H9 (cell line): ENCODE data around the gene MLYCD. TPM values are rescaled to one million over a fixed set of nuclear protein-coding genes. Genes with fewer than 3 reads are reported as not detected.

Source experiments
- DNase-seq: peaks from one replicate; pipeline ENCODE4 v3.0.0-alpha.2; 2017
- H2AFZ ChIP-seq: one replicate; pipeline ENCODE4 v1.6.1; 2013; ENCODE audit warnings: mild to moderate bottlenecking, low read length, control low read depth, moderate library complexity
- H2AK5ac ChIP-seq: 2 replicates; pipeline ENCODE4 v1.6.1; 2013; ENCODE audit warnings: low read length, control low read depth, mixed read lengths; ENCODE audit not compliant: insufficient read length
- H2BK120ac ChIP-seq: one replicate; pipeline ENCODE4 v1.6.1; 2013; ENCODE audit warnings: low read depth, mild to moderate bottlenecking, low read length, control low read depth, inconsistent platforms; ENCODE audit not compliant: poor library complexity, severe bottlenecking
- H2BK12ac ChIP-seq: 2 replicates; pipeline ENCODE4 v1.6.1; 2013; ENCODE audit warnings: low read length, control low read depth, mixed read lengths, low read depth; ENCODE audit not compliant: insufficient read length
- H2BK15ac ChIP-seq: 2 replicates; pipeline ENCODE4 v1.6.1; 2013; ENCODE audit warnings: low read depth, low read length, control low read depth
- H2BK20ac ChIP-seq: one replicate; pipeline ENCODE4 v1.6.1; 2013; ENCODE audit warnings: low read depth, mild to moderate bottlenecking, low read length, control low read depth, inconsistent platforms; ENCODE audit not compliant: poor library complexity, severe bottlenecking
- H2BK5ac ChIP-seq: 2 replicates; pipeline ENCODE4 v1.6.1; 2013; ENCODE audit warnings: low read length, control low read depth, mixed read lengths; ENCODE audit not compliant: insufficient read length
- H3K14ac ChIP-seq: 2 replicates; pipeline ENCODE4 v1.6.1; 2013; ENCODE audit warnings: low read length, control low read depth; ENCODE audit not compliant: insufficient read depth
- H3K18ac ChIP-seq: 2 replicates; pipeline ENCODE4 v1.6.1; 2013; ENCODE audit warnings: low read depth, mild to moderate bottlenecking, mixed read lengths, low read length, control low read depth; ENCODE audit not compliant: insufficient read length
- H3K23ac ChIP-seq: 2 replicates; pipeline ENCODE4 v1.6.1; 2013; ENCODE audit warnings: low read length, control low read depth, mixed read lengths, low read depth; ENCODE audit not compliant: insufficient read length
- H3K23me2 ChIP-seq: 2 replicates; pipeline ENCODE4 v1.6.1; 2013; ENCODE audit warnings: low read depth, mild to moderate bottlenecking, mixed read lengths, low read length, control low read depth; ENCODE audit not compliant: insufficient read length, poor library complexity, severe bottlenecking
- H3K27ac ChIP-seq: 2 replicates; pipeline ENCODE4 v1.5.1; 2013; ENCODE audit warnings: low read length, control low read depth, mixed read lengths, low read depth; ENCODE audit not compliant: insufficient read length
- H3K27me3 ChIP-seq: 2 replicates; pipeline ENCODE4 v1.6.1; 2013; ENCODE audit warnings: low read length, control low read depth, inconsistent platforms; ENCODE audit not compliant: insufficient read depth
- H3K4ac ChIP-seq: 2 replicates; pipeline ENCODE4 v1.6.1; 2013; ENCODE audit warnings: low read depth, mild to moderate bottlenecking, control low read depth, inconsistent platforms, low read length, moderate library complexity
- H3K4me1 ChIP-seq: 2 replicates; pipeline ENCODE4 v1.6.1; 2013; ENCODE audit warnings: low read length, control low read depth, inconsistent platforms; ENCODE audit not compliant: insufficient read depth
- H3K4me2 ChIP-seq: 2 replicates; pipeline ENCODE4 v1.6.1; 2013; ENCODE audit warnings: low read length, control low read depth, mixed read lengths; ENCODE audit not compliant: insufficient read length, insufficient read depth
- H3K56ac ChIP-seq: 2 replicates; pipeline ENCODE4 v1.6.1; 2013; ENCODE audit warnings: low read depth, mild to moderate bottlenecking, mixed read lengths, low read length, control low read depth; ENCODE audit not compliant: insufficient read length
- H3K79me1 ChIP-seq: 2 replicates; pipeline ENCODE4 v1.6.1; 2013; ENCODE audit warnings: low read depth, mild to moderate bottlenecking, moderate library complexity, low read length, control low read depth, inconsistent platforms; ENCODE audit not compliant: insufficient read depth, poor library complexity, severe bottlenecking
- H3K79me2 ChIP-seq: 2 replicates; pipeline ENCODE4 v1.6.1; 2013; ENCODE audit warnings: low read length, control low read depth, inconsistent platforms; ENCODE audit not compliant: insufficient read depth
- H3K9ac ChIP-seq: 2 replicates; pipeline ENCODE4 v1.6.1; 2013; ENCODE audit warnings: low read length, control low read depth, mixed read lengths; ENCODE audit not compliant: insufficient read length; ENCODE audit errors: extremely low read depth
- H3K9me3 ChIP-seq: one replicate; pipeline ENCODE4 v1.6.1; 2013; ENCODE audit warnings: low read depth, low read length, inconsistent platforms; ENCODE audit not compliant: control insufficient read depth
- H3T11ph ChIP-seq: one replicate; pipeline ENCODE4 v1.6.1; 2013; ENCODE audit warnings: mild to moderate bottlenecking, low read length, control low read depth, inconsistent platforms
- H4K20me1 ChIP-seq: one replicate; pipeline ENCODE4 v1.6.1; 2013; ENCODE audit not compliant: control insufficient read depth, insufficient read length, insufficient read depth
- H4K5ac ChIP-seq: 2 replicates; pipeline ENCODE4 v1.6.1; 2013; ENCODE audit warnings: low read depth, mild to moderate bottlenecking, mixed read lengths, low read length, control low read depth; ENCODE audit not compliant: insufficient read length
- H4K8ac ChIP-seq: replicated peaks from 2 replicates; pipeline ENCODE4 v1.6.1; 2013; ENCODE audit warnings: low read length, control low read depth, mixed read lengths, low read depth; ENCODE audit not compliant: insufficient read length
- H4K91ac ChIP-seq: 2 replicates; pipeline ENCODE4 v1.6.1; 2013; ENCODE audit warnings: low read depth, mild to moderate bottlenecking, moderate library complexity, mixed read lengths, low read length, control low read depth; ENCODE audit not compliant: insufficient read length
- H3K27ac Mint-ChIP-seq, 3 experiments: 2 replicates in 2 of 3; 3 replicates in 1 of 3; pipeline ENCODE4 v1.8.0; 2020 to 2021; ENCODE audit warnings: mixed read lengths in 3 of 3, mild to moderate bottlenecking in 1 of 3, moderate library complexity in 1 of 3
- H3K27me3 Mint-ChIP-seq: 2 replicates; pipeline ENCODE4 v1.8.0; 2021; ENCODE audit warnings: low read depth, mild to moderate bottlenecking, moderate library complexity, mixed read lengths
- H3K36me3 Mint-ChIP-seq, 3 experiments: 2 replicates in 2 of 3; 3 replicates in 1 of 3; pipeline ENCODE4 v1.8.0; 2020 to 2021; ENCODE audit warnings: low read depth in 3 of 3, mixed read lengths in 3 of 3; ENCODE audit not compliant: insufficient read depth in 1 of 3
- H3K4me1 Mint-ChIP-seq, 2 experiments: 2 replicates each; pipeline ENCODE4 v1.8.0; 2020; ENCODE audit warnings: mixed read lengths in 2 of 2
- H3K4me3 Mint-ChIP-seq, 2 experiments: 2 replicates in 1 of 2; 3 replicates in 1 of 2; pipeline ENCODE4 v1.8.0; 2020 to 2021; ENCODE audit warnings: mild to moderate bottlenecking in 2 of 2, mixed read lengths in 2 of 2, moderate library complexity in 1 of 2
- H3K9me3 Mint-ChIP-seq, 2 experiments: 2 replicates in 1 of 2; 3 replicates in 1 of 2; pipeline ENCODE4 v1.8.0; 2020; ENCODE audit warnings: mild to moderate bottlenecking in 2 of 2, mixed read lengths in 2 of 2, moderate library complexity in 1 of 2
- CTCF ChIP-seq: fragments of 200-600 bp; sonication (generic); conservative IDR thresholded peaks from 3 replicates; pipeline ENCODE4 v1.8.0; 2021; ENCODE audit warnings: antibody characterized with exemption, mild to moderate bottlenecking
- WGBS: extraction: QIAGEN DNeasy Blood & Tissue Kit; methylation state at CpG from one replicate; pipeline ENCODE4 v1.1.7; 2013; ENCODE audit warnings: missing lambda C conversion rate, low lambda C conversion rate, mixed read lengths; ENCODE audit not compliant: insufficient read length; ENCODE audit errors: extremely low coverage; 5-methylcytosine and 5-hydroxymethylcytosine counted together
- total RNA-seq: library from RNA; stranded (reverse); gene quantifications from 2 replicates; pipeline ENCODE4 v1.2.1, GENCODE V29; 2021

Gene MLYCD
- total RNA-seq, 1 experiment from 2014 or later, result 7.1 TPM

DNA sequence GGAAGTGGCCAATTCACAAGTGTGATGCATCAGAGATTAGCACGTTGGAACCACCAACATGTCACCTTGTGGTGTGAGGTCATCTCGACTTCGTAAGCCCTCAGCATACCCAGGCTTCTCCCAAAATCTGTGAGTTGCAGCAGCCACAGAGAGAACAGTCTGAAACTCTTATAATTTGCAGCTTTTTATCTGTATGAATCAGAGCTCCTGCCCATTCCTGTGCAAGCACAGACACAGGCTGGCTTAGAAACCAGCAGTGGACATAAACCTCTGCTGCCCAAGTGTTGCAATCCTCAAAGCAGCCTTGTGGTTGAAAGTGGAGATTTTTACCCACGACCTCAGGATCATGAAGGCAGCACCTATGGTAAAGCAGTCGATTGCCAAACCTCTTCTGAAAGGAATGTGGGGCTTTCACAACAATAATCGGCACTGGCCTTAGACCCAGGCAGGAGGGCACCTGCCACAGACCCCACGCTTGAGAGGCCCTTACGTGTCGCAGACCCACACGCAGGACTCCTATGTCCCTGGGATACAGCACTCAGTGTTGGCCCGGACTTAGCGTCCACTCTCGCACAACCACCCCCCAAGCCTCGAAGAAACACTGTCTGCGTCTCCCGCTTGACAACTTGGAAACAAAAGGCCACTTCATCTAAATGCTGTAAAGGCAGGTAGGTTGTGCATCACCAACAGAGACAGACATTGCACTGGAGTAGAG is 29.6 kb downstream of the MLYCD start:
- Histone ChIP-seq H4K5ac (no peak overlapping the region), H2AFZ (no peak overlapping the region), H4K91ac (no peak overlapping the region), H3K4me2 (no peak overlapping the region), H3K23me2 (peaks cover 4% of the 10 kb centered on the region), H2BK120ac (no peak overlapping the region), H3K4ac (no peak overlapping the region), H3K14ac (no peak overlapping the region), H3K23ac (no peak overlapping the region), H4K20me1 (no peaks in the 10 kb centered on the region), H3K9me3 (no peaks in the 10 kb centered on the region), H3K79me1 (no peaks in the 10 kb centered on the region), H3K27me3 (no peaks in the 10 kb centered on the region), H2BK20ac (no peak overlapping the region), H3K79me2 (no peaks in the 10 kb centered on the region), H2AK5ac (no peak overlapping the region), H2BK15ac (no peak overlapping the region), H3K56ac (no peak overlapping the region), H3K9ac (no peak overlapping the region), H3K27ac (no peak overlapping the region), H2BK12ac (no peak overlapping the region), H4K8ac (no peak overlapping the region), H3K4me1 (no peaks in the 10 kb centered on the region), H3K18ac (no peak overlapping the region), H3T11ph (no peak overlapping the region), H2BK5ac (no peak overlapping the region)
- Mint-ChIP-seq H3K9me3 (no peaks in the 10 kb centered on the region), H3K4me3 (no peak overlapping the region; a peak in 1 of 5 replicates), H3K4me1 (peaks cover 16 to 30% of the 10 kb centered on the region in 2 experiments), H3K27me3 (peaks cover 2% of the 10 kb centered on the region; the same call in 1 of the 2 replicates), H3K36me3 (peaks cover 2 to 10% (median 5%) of the 10 kb centered on the region in 3 experiments; a peak in 6 of 7 replicates), H3K27ac (no peak overlapping the region)
- TF ChIP-seq CTCF, result no peak
- DNase-seq, result no peak
- no CpG with 5 or more reads among the region's 16 CpGs for WGBS
